SK-N-SH treated with all-trans-retinoic acid at 6 μM for 48 hours (cell line): ENCODE data around the gene CACNA2D3.

ENCODE experiments used
- ATAC-seq: fragments of 200-7000 bp; cut with Tn5 transposase; 3 replicates; pipeline ENCODE4 v1.9.1; 2020; ENCODE audit warnings: mild to moderate bottlenecking, moderate library complexity
- ARNTL ChIP-seq: fragments of 450-650 bp; formaldehyde crosslinking; IDR thresholded peaks from 2 replicates; pipeline ENCODE4 v1.5.0; 2020; ENCODE audit warnings: low read depth, mild to moderate bottlenecking, moderate library complexity, borderline replicate concordance
- BACH2 ChIP-seq: fragments of 250-450 bp; sonication (Bioruptor Pico); IDR thresholded peaks from 2 replicates; pipeline ENCODE4 v1.9.0; 2021; ENCODE audit warnings: mild to moderate bottlenecking, borderline replicate concordance
- CREB5 ChIP-seq: fragments of 250-450 bp; sonication (Bioruptor Pico); IDR thresholded peaks from 2 replicates; pipeline ENCODE4 v1.5.1; 2020; ENCODE audit warnings: low read depth, mild to moderate bottlenecking, moderate library complexity
- CSDC2 ChIP-seq: fragments of 250-450 bp; sonication (Bioruptor Pico); IDR thresholded peaks from 2 replicates; pipeline ENCODE4 v1.5.0; 2020; ENCODE audit warnings: mild to moderate bottlenecking, moderate library complexity
- ESRRG ChIP-seq: fragments of 250-450 bp; sonication (Bioruptor Pico); IDR thresholded peaks from 2 replicates; pipeline ENCODE4 v1.6.1; 2021; ENCODE audit warnings: mild to moderate bottlenecking
- GLIS3 ChIP-seq: fragments of 250-450 bp; sonication (Bioruptor Pico); IDR thresholded peaks from 2 replicates; pipeline ENCODE4 v1.5.0; 2020; ENCODE audit warnings: mild to moderate bottlenecking, moderate library complexity
- ISL1 ChIP-seq: fragments of 250-450 bp; sonication (Bioruptor Pico); IDR thresholded peaks from 2 replicates; pipeline ENCODE4 v2.1.2; 2022; ENCODE audit warnings: mild to moderate bottlenecking, moderate library complexity
- OSR1 ChIP-seq: fragments of 250-450 bp; sonication (Bioruptor Pico); IDR thresholded peaks from 2 replicates; pipeline ENCODE4 v1.8.0; 2022; ENCODE audit warnings: moderate library complexity, mild to moderate bottlenecking, inconsistent platforms
- PATZ1 ChIP-seq: fragments of 250-450 bp; sonication (Bioruptor Pico); IDR thresholded peaks from 2 replicates; pipeline ENCODE4 v1.8.0; 2020; ENCODE audit warnings: mild to moderate bottlenecking, moderate library complexity, borderline replicate concordance
- PPARA ChIP-seq: fragments of 250-450 bp; sonication (Bioruptor Pico); IDR thresholded peaks from 2 replicates; pipeline ENCODE4 v1.5.0; 2020; ENCODE audit warnings: mild to moderate bottlenecking, borderline replicate concordance
- RARB ChIP-seq: fragments of 250-450 bp; sonication (Bioruptor Pico); IDR thresholded peaks from 2 replicates; pipeline ENCODE4 v1.8.0; 2021; ENCODE audit warnings: mild to moderate bottlenecking, moderate library complexity
- SNAI2 ChIP-seq: fragments of 250-450 bp; sonication (Bioruptor Pico); IDR thresholded peaks from 2 replicates; pipeline ENCODE4 v1.5.0; 2020; ENCODE audit warnings: mild to moderate bottlenecking, moderate library complexity
- TCF4 ChIP-seq: fragments of 250-450 bp; sonication (Bioruptor Pico); IDR thresholded peaks from 2 replicates; pipeline ENCODE4 v1.8.0; 2021; ENCODE audit warnings: mild to moderate bottlenecking, moderate library complexity, borderline replicate concordance
- TOX ChIP-seq: fragments of 250-450 bp; sonication (Bioruptor Pico); IDR thresholded peaks from 2 replicates; pipeline ENCODE4 v1.8.0; 2021; ENCODE audit warnings: mild to moderate bottlenecking, moderate library complexity, borderline replicate concordance
- TSHZ2 ChIP-seq: fragments of 250-450 bp; sonication (Bioruptor Pico); IDR thresholded peaks from 2 replicates; pipeline ENCODE4 v1.5.0; 2020; ENCODE audit warnings: mild to moderate bottlenecking, moderate library complexity
- ZC3H10 ChIP-seq: fragments of 250-450 bp; sonication (Bioruptor Pico); IDR thresholded peaks from 2 replicates; pipeline ENCODE4 v1.5.1; 2021; ENCODE audit warnings: mild to moderate bottlenecking, moderate library complexity
- ZFP3 ChIP-seq: fragments of 250-450 bp; sonication (Bioruptor Pico); IDR thresholded peaks from 2 replicates; pipeline ENCODE4 v1.5.0; 2020; ENCODE audit warnings: mild to moderate bottlenecking, moderate library complexity
- ZFP30 ChIP-seq: fragments of 450-650 bp; formaldehyde crosslinking; IDR thresholded peaks from 2 replicates; pipeline ENCODE4 v1.5.0; 2022; ENCODE audit warnings: mild to moderate bottlenecking, moderate library complexity
- ZNF565 ChIP-seq: fragments of 450-650 bp; formaldehyde crosslinking; conservative IDR thresholded peaks from 2 replicates; pipeline ENCODE4 v1.5.0; 2020; ENCODE audit warnings: low read depth, mild to moderate bottlenecking, moderate library complexity
- ZNF70 ChIP-seq: fragments of 450-650 bp; formaldehyde crosslinking; IDR thresholded peaks from 2 replicates; pipeline ENCODE4 v1.5.0; 2020; ENCODE audit warnings: mild to moderate bottlenecking, moderate library complexity
- ZNF8 ChIP-seq: fragments of 450-650 bp; formaldehyde crosslinking; IDR thresholded peaks from 2 replicates; pipeline ENCODE4 v1.5.0; 2020; ENCODE audit warnings: mild to moderate bottlenecking, moderate library complexity
- TF ChIP-seq, protein P1 (sequence below): fragments of 250-450 bp; sonication (Bioruptor Pico); IDR thresholded peaks from 2 replicates; pipeline ENCODE4 v1.8.0; 2021; ENCODE audit warnings: low read depth, mild to moderate bottlenecking, moderate library complexity, borderline replicate concordance
- TF ChIP-seq, protein P2 (sequence below): fragments of 250-450 bp; sonication (Bioruptor Pico); IDR thresholded peaks from 2 replicates; pipeline ENCODE4 v1.5.1; 2021; ENCODE audit warnings: mild to moderate bottlenecking, moderate library complexity

CACNA2D3 gene

GRCh38 chr3:54150864-54151467, 28.6 kb downstream of the CACNA2D3 start:
- TF ChIP-seq ZC3H10 (CRISPR knock-in tag), result no peak
- TF ChIP-seq CREB5, result no peak
- TF ChIP-seq ZNF565 (CRISPR knock-in tag), result no peak
- no peak for TF ChIP-seq ISL1 (CRISPR knock-in tag)
- TF ChIP-seq PATZ1 (CRISPR knock-in tag), result no peak
- TF ChIP-seq, protein P1, sequence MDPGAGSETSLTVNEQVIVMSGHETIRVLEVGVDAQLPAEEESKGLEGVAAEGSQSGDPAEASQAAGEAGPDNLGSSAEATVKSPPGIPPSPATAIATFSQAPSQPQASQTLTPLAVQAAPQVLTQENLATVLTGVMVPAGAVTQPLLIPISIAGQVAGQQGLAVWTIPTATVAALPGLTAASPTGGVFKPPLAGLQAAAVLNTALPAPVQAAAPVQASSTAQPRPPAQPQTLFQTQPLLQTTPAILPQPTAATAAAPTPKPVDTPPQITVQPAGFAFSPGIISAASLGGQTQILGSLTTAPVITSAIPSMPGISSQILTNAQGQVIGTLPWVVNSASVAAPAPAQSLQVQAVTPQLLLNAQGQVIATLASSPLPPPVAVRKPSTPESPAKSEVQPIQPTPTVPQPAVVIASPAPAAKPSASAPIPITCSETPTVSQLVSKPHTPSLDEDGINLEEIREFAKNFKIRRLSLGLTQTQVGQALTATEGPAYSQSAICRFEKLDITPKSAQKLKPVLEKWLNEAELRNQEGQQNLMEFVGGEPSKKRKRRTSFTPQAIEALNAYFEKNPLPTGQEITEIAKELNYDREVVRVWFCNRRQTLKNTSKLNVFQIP (CRISPR knock-in tag), result no peak
- no peak for TF ChIP-seq TOX (CRISPR knock-in tag)
- no peak for TF ChIP-seq ESRRG (CRISPR knock-in tag)
- TF ChIP-seq SNAI2 (CRISPR knock-in tag), result no peak
- TF ChIP-seq CSDC2, result no peak
- TF ChIP-seq ZFP3 (CRISPR knock-in tag), result no peak
- TF ChIP-seq BACH2 (CRISPR knock-in tag), result no peak
- TF ChIP-seq OSR1 (CRISPR knock-in tag), result no peak
- TF ChIP-seq TSHZ2, result no peak
- no peak for TF ChIP-seq GLIS3 (CRISPR knock-in tag)
- TF ChIP-seq ARNTL, result no peak
- TF ChIP-seq RARB (CRISPR knock-in tag), result no peak
- no peak for TF ChIP-seq ZFP30 (CRISPR knock-in tag)
- no peak for ATAC-seq

GRCh38 chr3:54153477-54153876, 31.1 kb downstream of the CACNA2D3 start:
- ATAC-seq, result no peak
- TF ChIP-seq ZFP30 (CRISPR knock-in tag) (no peak), RARB (CRISPR knock-in tag) (no peak), ZNF565 (CRISPR knock-in tag) (no peak), TCF4 (CRISPR knock-in tag) (no peak), GLIS3 (CRISPR knock-in tag) (no peak), ZFP3 (CRISPR knock-in tag) (no peak), ISL1 (CRISPR knock-in tag) (no peak), CREB5 (no peak), ARNTL (no peak), ZNF70 (no peak), ZC3H10 (CRISPR knock-in tag) (no peak), ESRRG (CRISPR knock-in tag) (no peak)

- ATAC-seq, result no peak
- TF ChIP-seq ZNF8 (CRISPR knock-in tag), result no peak
- no peak for TF ChIP-seq ZNF70
- TF ChIP-seq, protein P2, sequence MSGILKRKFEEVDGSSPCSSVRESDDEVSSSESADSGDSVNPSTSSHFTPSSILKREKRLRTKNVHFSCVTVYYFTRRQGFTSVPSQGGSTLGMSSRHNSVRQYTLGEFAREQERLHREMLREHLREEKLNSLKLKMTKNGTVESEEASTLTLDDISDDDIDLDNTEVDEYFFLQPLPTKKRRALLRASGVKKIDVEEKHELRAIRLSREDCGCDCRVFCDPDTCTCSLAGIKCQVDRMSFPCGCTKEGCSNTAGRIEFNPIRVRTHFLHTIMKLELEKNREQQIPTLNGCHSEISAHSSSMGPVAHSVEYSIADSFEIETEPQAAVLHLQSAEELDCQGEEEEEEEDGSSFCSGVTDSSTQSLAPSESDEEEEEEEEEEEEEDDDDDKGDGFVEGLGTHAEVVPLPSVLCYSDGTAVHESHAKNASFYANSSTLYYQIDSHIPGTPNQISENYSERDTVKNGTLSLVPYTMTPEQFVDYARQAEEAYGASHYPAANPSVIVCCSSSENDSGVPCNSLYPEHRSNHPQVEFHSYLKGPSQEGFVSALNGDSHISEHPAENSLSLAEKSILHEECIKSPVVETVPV (CRISPR knock-in tag), result no peak
- TF ChIP-seq ZFP3 (CRISPR knock-in tag), result no peak
- TF ChIP-seq ZC3H10 (CRISPR knock-in tag), result no peak
- TF ChIP-seq PPARA (CRISPR knock-in tag), result no peak
- TF ChIP-seq PATZ1 (CRISPR knock-in tag), result no peak
- TF ChIP-seq SNAI2 (CRISPR knock-in tag), result no peak
- TF ChIP-seq TCF4 (CRISPR knock-in tag), result no peak
- TF ChIP-seq, protein P1 (CRISPR knock-in tag), result no peak
- TF ChIP-seq RARB (CRISPR knock-in tag), result no peak
- TF ChIP-seq ISL1 (CRISPR knock-in tag), result no peak
- no peak for TF ChIP-seq TOX (CRISPR knock-in tag)
- TF ChIP-seq GLIS3 (CRISPR knock-in tag), result no peak
Observed at GRCh38 chr3:54157860-54158259, 35.5 kb downstream of the CACNA2D3 start.
